ENCODE measurements around the gene KCNH2.

KCNH2 gene

DNA sequence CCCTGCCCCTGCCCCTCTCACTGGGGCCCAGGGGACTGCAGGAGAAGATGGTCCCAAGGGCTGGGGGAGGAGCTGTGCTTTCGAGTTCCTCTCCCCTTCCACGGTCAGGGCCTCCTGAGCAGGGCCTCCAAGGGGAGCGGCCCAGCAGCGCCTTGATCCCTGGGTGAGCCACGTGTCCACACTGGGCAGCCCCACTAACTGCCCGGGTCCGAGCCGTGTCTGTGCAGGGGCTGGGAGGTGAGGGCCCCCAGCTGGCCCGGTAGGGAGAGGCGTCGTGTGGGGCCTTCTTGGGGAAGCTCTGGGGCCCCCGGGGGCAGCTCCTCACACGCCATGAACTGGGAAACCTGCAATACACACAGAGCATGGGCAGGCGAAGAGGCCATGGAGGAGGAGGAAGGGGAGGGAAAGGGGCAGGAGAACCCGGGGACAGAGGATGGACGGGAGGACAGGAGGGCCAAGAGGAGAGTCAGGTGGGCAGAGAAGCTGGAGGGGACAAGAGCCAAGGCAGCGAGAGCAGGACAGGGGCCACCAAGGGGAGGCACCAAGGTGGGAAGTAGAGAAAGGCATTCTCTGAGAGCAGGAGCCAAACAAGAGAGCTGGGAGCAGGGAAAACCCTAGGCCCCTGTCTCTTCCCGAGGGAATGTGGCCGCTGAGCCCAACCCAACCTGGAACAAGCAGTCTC is 32.8 kb downstream of the KCNH2 start:
- CTCF ChIA-PET, result interaction anchor here (0.7 to 1.4 kb wide), 2 partner anchors 18 to 73 kb away, joined by 3 to 5 read pairs; no protein-coding TSS in a partner anchor
- POLR2A ChIA-PET, result no interaction called here
- peak; percentile 49; the same call in 1 of the 2 replicates for TF ChIP-seq ZIC2 (tag by site-specific recombination; IDR thresholded peaks at IDR 0.05)
- no peak for TF ChIP-seq ZNF561 (tag by site-specific recombination; IDR thresholded peaks at IDR 0.05; ENCODE audit: borderline replicate concordance)
- no peak for TF ChIP-seq ZBTB20 (tag by site-specific recombination; IDR thresholded peaks at IDR 0.05)
- 0 out of 2 replicates have a peak, but pooled peaks have one; percentile 34 for TF ChIP-seq GLIS2 (tag by site-specific recombination; IDR thresholded peaks at IDR 0.05)
- Histone ChIP-seq H3K4me1 (ENCODE audit: control insufficient read depth, insufficient read depth, low read length) (no peaks in the 10 kb centered on the region), H3K27ac (ENCODE audit: extremely low read depth, low read depth, low read length) (no peak overlapping the region), H3K4me3 (ENCODE audit: low read depth, low read length) (no peak overlapping the region), H3K9me3 (ENCODE audit: control insufficient read depth, insufficient read depth, low read depth, low read length) (no peaks in the 10 kb centered on the region), H3K36me3 (ENCODE audit: control insufficient read depth in 2 of 2, insufficient read depth in 1 of 2, low read length in 2 of 2) (no peaks in the 10 kb centered on the region)

DNA sequence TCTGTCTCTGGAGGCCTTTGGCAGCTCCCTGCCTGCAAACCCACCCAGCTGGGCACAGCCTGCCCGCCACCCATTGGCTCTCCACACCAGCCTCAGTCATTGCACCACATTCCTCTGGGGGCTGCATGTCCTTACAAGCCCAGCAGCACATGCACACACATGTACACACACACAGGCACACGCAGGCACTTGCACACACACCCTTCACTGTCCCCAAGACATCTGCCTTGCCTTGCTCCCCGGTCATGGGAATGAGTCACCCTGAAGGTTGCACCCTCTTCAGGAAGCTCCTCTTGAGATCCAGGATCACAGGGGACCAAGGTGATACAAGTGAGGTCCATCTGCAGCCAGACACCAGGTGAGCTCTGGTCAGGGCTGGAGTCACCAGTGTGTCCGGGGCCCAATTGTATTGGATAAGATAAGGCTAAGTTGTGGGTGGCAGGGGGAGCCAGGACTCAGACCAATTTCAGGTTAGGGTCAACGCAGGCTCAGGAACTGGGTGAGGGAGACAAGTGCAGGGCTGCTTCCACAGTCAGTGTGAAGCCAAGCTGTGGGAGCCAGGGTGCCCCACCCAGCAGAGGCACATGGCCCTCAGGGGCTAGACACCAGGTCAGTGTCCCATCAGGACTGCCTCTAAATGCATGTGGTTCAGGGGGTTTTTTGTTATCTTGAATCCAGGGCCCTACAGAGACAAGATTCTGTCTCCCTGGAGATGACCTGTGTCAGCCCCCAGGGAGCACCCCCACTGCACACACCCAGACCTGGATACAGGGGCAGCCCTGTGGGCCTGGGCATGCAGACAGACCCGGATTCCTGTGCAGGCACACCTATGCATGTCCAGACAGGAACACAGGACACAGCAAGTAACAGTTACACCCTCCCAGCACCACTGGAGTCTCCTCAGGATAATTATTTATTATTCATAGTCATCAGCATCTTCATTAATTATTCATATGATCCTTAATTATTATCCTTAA is 33.8 kb downstream of the KCNH2 start:
- no peaks in the 10 kb centered on the region for H3K4me1 ChIP-seq (ENCODE audit: control insufficient read depth, insufficient read depth, low read length)
- no peak overlapping the region for H3K27ac ChIP-seq (ENCODE audit: extremely low read depth, low read depth, low read length)
- ChIA-PET CTCF (interaction anchor here (0.7 to 1.4 kb wide), 2 partner anchors 19 to 23 kb away, joined by 3 to 5 read pairs; no protein-coding TSS in a partner anchor), POLR2A (no interaction called here)
- H3K36me3 ChIP-seq (ENCODE audit: control insufficient read depth in 2 of 2, insufficient read depth in 1 of 2, low read length in 2 of 2), result no peaks in the 10 kb centered on the region
- TF ChIP-seq TCF7L2 (IDR thresholded peaks at IDR 0.05; ENCODE audit: borderline replicate concordance, low read depth, low read length) (no peak), HOXD13 (CRISPR knock-in tag; IDR thresholded peaks at IDR 0.05; ENCODE audit: borderline replicate concordance) (no peak), ZFP37 (tag by site-specific recombination; IDR thresholded peaks at IDR 0.05) (no peak)
- TF ChIP-seq, protein P1, sequence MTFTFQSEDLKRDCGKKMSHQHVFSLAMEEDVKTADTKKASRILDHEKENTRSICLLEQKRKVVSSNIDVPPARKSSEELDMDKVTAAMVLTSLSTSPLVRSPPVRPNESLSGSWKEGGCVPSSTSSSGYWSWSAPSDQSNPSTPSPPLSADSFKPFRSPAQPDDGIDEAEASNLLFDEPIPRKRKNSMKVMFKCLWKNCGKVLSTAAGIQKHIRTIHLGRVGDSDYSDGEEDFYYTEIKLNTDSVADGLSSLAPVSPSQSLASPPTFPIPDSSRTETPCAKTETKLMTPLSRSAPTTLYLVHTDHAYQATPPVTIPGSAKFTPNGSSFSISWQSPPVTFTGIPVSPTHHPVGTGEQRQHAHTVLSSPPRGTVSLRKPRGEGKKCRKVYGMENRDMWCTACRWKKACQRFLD (tag by site-specific recombination; IDR thresholded peaks at IDR 0.05), result no peak
- TF ChIP-seq, protein P2, sequence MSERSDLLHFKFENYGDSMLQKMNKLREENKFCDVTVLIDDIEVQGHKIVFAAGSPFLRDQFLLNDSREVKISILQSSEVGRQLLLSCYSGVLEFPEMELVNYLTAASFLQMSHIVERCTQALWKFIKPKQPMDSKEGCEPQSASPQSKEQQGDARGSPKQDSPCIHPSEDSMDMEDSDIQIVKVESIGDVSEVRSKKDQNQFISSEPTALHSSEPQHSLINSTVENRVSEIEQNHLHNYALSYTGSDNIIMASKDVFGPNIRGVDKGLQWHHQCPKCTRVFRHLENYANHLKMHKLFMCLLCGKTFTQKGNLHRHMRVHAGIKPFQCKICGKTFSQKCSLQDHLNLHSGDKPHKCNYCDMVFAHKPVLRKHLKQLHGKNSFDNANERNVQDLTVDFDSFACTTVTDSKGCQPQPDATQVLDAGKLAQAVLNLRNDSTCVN (tag by site-specific recombination; optimal IDR thresholded peaks at IDR 0.05), result no peak
- TF ChIP-seq, protein P3, sequence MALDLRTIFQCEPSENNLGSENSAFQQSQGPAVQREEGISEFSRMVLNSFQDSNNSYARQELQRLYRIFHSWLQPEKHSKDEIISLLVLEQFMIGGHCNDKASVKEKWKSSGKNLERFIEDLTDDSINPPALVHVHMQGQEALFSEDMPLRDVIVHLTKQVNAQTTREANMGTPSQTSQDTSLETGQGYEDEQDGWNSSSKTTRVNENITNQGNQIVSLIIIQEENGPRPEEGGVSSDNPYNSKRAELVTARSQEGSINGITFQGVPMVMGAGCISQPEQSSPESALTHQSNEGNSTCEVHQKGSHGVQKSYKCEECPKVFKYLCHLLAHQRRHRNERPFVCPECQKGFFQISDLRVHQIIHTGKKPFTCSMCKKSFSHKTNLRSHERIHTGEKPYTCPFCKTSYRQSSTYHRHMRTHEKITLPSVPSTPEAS (tag by site-specific recombination; IDR thresholded peaks at IDR 0.05), result peak; percentile 59
- no peaks in the 10 kb centered on the region for H3K9me3 ChIP-seq (ENCODE audit: control insufficient read depth, insufficient read depth, low read depth, low read length)
- no peak overlapping the region for H3K4me3 ChIP-seq (ENCODE audit: low read depth, low read length)

DNA sequence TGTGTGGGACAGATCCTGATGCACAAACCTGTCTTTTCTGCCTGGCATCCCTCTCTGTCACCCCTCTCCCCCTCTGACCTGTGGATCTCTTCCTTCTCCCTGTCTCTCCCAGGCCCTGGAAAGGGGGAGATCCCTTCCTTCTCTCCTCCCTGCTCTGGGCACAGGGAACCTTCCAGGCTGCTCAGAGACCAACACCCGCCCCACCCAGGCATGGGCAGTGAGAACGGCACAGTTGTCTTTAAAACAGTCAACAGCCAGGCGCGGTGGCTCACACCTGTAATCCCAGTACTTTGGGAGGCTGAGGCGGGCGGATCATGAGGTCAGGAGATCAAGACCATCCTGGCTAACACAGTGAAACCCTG is 34.7 kb downstream of the KCNH2 start:
- POLR2A ChIA-PET, result no interaction called here

More for the DNA sequence above, 34.7 kb downstream of the KCNH2 start:
- TF ChIP-seq MZF1 (tag by site-specific recombination; IDR thresholded peaks at IDR 0.05; ENCODE audit: borderline replicate concordance) (no peak), ZNF76 (tag by site-specific recombination; IDR thresholded peaks at IDR 0.05; ENCODE audit: borderline replicate concordance, low read depth) (no peak), ZNF747 (tag by site-specific recombination; IDR thresholded peaks at IDR 0.05) (no peak)
- TF ChIP-seq, protein P4, sequence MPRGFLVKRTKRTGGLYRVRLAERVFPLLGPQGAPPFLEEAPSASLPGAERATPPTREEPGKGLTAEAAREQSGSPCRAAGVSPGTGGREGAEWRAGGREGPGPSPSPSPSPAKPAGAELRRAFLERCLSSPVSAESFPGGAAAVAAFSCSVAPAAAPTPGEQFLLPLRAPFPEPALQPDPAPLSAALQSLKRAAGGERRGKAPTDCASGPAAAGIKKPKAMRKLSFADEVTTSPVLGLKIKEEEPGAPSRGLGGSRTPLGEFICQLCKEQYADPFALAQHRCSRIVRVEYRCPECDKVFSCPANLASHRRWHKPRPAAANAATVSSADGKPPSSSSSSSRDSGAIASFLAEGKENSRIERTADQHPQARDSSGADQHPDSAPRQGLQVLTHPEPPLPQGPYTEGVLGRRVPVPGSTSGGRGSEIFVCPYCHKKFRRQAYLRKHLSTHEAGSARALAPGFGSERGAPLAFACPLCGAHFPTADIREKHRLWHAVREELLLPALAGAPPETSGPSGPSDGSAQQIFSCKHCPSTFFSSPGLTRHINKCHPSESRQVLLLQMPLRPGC (tag by site-specific recombination; IDR thresholded peaks at IDR 0.05), result no peak
- TF ChIP-seq, protein P2 (tag by site-specific recombination; optimal IDR thresholded peaks at IDR 0.05), result no peak
- Histone ChIP-seq H3K4me1 (ENCODE audit: control insufficient read depth, insufficient read depth, low read length) (no peaks in the 10 kb centered on the region), H3K9me3 (ENCODE audit: control insufficient read depth, insufficient read depth, low read depth, low read length) (no peaks in the 10 kb centered on the region), H3K36me3 (ENCODE audit: control insufficient read depth in 2 of 2, insufficient read depth in 1 of 2, low read length in 2 of 2) (no peaks in the 10 kb centered on the region), H3K4me3 (ENCODE audit: low read depth, low read length) (no peak overlapping the region), H3K27ac (ENCODE audit: extremely low read depth, low read depth, low read length) (no peak overlapping the region)
- CTCF ChIA-PET, result interaction anchor here (0.6 kb wide), 2 partner anchors 67 to 628 kb away, joined by 3 read pairs; no protein-coding TSS in a partner anchor

Data from HEK293 (cell line).